ENCODE results near the gene LTB4R2. TPM values are rescaled to one million over a fixed set of nuclear protein-coding genes. Genes with fewer than 3 reads are reported as not detected.

The LTB4R2 gene
- total RNA-seq, 2 experiments from 2014 or later, result 15.7 to 37.6 TPM

DNA sequence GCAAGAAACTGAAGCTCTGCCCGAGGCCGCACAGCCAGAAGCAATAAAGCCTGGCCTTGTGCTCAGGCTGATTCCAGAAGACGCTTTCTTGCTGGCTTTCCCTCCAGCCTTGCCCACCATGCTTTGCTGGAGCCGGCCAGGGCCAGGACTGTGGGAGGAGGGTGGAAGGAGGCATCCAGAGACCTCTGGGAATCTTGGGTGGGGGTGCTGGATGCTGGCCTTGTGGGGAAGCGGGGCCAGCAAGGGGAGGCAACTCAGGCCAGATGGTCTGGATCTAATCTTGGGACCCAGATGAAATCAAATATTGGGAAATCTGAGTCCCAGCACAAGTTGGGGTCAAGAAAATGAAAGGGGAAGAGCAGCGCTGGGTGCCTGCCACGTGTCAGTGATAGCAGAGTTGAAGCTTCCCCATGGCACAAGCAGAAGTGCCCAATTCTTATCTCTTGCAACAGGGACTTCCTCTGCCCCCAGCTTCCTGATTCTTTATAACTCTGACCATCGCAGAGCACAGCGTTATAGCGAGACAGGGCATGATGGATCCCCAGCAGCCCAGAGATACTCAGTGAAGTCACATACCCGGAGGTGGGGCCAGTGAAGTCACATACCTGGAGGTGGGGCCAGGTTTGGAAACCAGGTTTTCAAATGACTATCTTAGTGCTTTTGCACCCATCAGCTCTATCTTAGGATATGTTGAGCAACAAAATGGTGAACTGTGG, 32.2 kb upstream of the LTB4R2 start:
- Histone ChIP-seq H3K4me1 (ENCODE audit: insufficient read depth, low read length, poor library complexity, severe bottlenecking) (peaks cover 32% of the 10 kb centered on the region), H2AFZ (ENCODE audit: low read length) (no peak overlapping the region), H3K9me3 (ENCODE audit: low read length) (no peaks in the 10 kb centered on the region), H3K9me2 (ENCODE audit: insufficient read depth, low read length) (no peaks in the 10 kb centered on the region), H3K4me3 (ENCODE audit: low read depth, low read length, poor library complexity, severe bottlenecking) (no peak overlapping the region), H4K20me1 (ENCODE audit: insufficient read depth, low read length) (no peaks in the 10 kb centered on the region), H3K27ac (ENCODE audit: low read depth, low read length, poor library complexity, severe bottlenecking) (no peak overlapping the region), H3K36me3 (ENCODE audit: insufficient read depth, low read length) (no peaks in the 10 kb centered on the region), H3K79me2 (ENCODE audit: insufficient read depth, low read depth, low read length) (no peaks in the 10 kb centered on the region), H3K4me2 (ENCODE audit: low read length) (no peak overlapping the region)
- POLR2A ChIA-PET, result interaction anchor here (1.3 kb wide), 1 partner anchor 36 kb away, joined by 4 read pairs; the partner anchor contains the start of gene TINF2
- BruUV-seq (replicated peaks), result no TSS peak
- CTCF ChIA-PET (ENCODE audit: unreplicated experiment), result no interaction called here
- TF ChIP-seq, protein P1, sequence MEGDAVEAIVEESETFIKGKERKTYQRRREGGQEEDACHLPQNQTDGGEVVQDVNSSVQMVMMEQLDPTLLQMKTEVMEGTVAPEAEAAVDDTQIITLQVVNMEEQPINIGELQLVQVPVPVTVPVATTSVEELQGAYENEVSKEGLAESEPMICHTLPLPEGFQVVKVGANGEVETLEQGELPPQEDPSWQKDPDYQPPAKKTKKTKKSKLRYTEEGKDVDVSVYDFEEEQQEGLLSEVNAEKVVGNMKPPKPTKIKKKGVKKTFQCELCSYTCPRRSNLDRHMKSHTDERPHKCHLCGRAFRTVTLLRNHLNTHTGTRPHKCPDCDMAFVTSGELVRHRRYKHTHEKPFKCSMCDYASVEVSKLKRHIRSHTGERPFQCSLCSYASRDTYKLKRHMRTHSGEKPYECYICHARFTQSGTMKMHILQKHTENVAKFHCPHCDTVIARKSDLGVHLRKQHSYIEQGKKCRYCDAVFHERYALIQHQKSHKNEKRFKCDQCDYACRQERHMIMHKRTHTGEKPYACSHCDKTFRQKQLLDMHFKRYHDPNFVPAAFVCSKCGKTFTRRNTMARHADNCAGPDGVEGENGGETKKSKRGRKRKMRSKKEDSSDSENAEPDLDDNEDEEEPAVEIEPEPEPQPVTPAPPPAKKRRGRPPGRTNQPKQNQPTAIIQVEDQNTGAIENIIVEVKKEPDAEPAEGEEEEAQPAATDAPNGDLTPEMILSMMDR (conservative IDR thresholded peaks at IDR 0.05; ENCODE audit: low read length), result no peak
- TF ChIP-seq EZH2phosphoT487 (IDR thresholded peaks at IDR 0.05; ENCODE audit: borderline replicate concordance, low read depth, low read length), result no peak
- intact Hi-C loops (cut with micrococcal nuclease; ENCODE audit: unreplicated experiment), result no loop called here
- no peak for DNase-seq (ENCODE audit: low spot score)

DNA sequence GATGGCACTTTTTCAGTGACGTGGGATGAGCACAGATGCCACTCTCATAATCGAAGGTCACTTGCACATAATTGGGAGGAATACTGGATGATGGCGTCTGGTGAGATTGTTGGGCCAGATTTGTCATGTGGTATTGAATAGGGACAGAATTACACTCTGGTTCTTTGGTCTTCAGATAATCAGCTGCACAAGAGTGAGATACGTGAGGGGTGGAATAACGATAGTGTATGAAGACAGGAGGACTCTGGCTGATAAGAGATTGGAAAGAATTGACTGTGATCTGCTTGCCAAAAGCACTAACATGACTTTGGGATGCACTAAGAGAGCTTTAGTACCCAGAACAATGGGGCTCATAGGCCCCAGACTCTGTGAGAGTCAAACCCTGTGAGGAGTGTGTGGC, 31.5 kb upstream of the LTB4R2 start:
- Histone ChIP-seq H3K79me2 (ENCODE audit: insufficient read depth, low read depth, low read length) (no peaks in the 10 kb centered on the region), H3K36me3 (ENCODE audit: insufficient read depth, low read length) (no peaks in the 10 kb centered on the region), H3K9me2 (ENCODE audit: insufficient read depth, low read length) (no peaks in the 10 kb centered on the region), H3K4me1 (ENCODE audit: insufficient read depth, low read length, poor library complexity, severe bottlenecking) (peaks cover 26% of the 10 kb centered on the region), H3K9me3 (ENCODE audit: low read length) (no peaks in the 10 kb centered on the region), H3K27ac (ENCODE audit: low read depth, low read length, poor library complexity, severe bottlenecking) (no peak overlapping the region), H3K4me3 (ENCODE audit: low read depth, low read length, poor library complexity, severe bottlenecking) (no peak overlapping the region), H2AFZ (ENCODE audit: low read length) (no peak overlapping the region), H4K20me1 (ENCODE audit: insufficient read depth, low read length) (no peaks in the 10 kb centered on the region), H3K4me2 (ENCODE audit: low read length) (no peak overlapping the region)
- ChIA-PET POLR2A (no interaction called here), CTCF (ENCODE audit: unreplicated experiment) (no interaction called here)
- no peak for DNase-seq (ENCODE audit: low spot score)
- no peak for TF ChIP-seq EZH2phosphoT487 (IDR thresholded peaks at IDR 0.05; ENCODE audit: borderline replicate concordance, low read depth, low read length)
- TF ChIP-seq, protein P1 (conservative IDR thresholded peaks at IDR 0.05; ENCODE audit: low read length), result no peak
- intact Hi-C loops (cut with micrococcal nuclease; ENCODE audit: unreplicated experiment), result no loop called here
- BruUV-seq (replicated peaks), result no TSS peak

All from OCI-LY7 (cell line).